Inferior parietal cortex (tissue), 1 donor: ENCODE results near the gene PMIS2.
A peak's percentile ranks its signal among the peaks of the same experiment; 100 is the strongest.
"Not testable (repeated sequence)": the region's sequence is repeated elsewhere in the genome, so short reads cannot be mapped to it uniquely, and the experiment has no call there.

Experiments
- DNase-seq: peaks from one replicate; pipeline ENCODE4 v3.0.0-alpha.2; 2016; ENCODE audit errors: extremely low spot score

The PMIS2 gene

GRCh38 chr19:35590875-35591274, 4.9 kb downstream of the PMIS2 start:
- DNase-seq: no peak

- DNase-seq: peak; percentile 20
These were observed 6.3 kb downstream of the PMIS2 start for GRCh38 chr19:35592226-35592625.

- DNase-seq: not testable (repeated sequence)
These were observed 9.1 kb downstream of the PMIS2 start for GRCh38 chr19:35595026-35595425.

- no peak for DNase-seq
These were observed 10.0 kb downstream of the PMIS2 start for GRCh38 chr19:35595928-35596327.

GRCh38 chr19:35596366-35596999, 10.5 kb downstream of the PMIS2 start:
- no peak for DNase-seq

GRCh38 chr19:35601971-35602370, 16.0 kb downstream of the PMIS2 start:
- DNase-seq: no peak

GRCh38 chr19:35604436-35604835, 18.5 kb downstream of the PMIS2 start:
- not testable (repeated sequence) for DNase-seq

- DNase-seq: not testable (repeated sequence)
These were observed 21.2 kb downstream of the PMIS2 start for GRCh38 chr19:35607170-35607569.

- DNase-seq: no peak
These were observed 21.7 kb downstream of the PMIS2 start for GRCh38 chr19:35607661-35608060.

- no peak for DNase-seq
These were observed 22.3 kb downstream of the PMIS2 start for GRCh38 chr19:35608251-35608650.

GRCh38 chr19:35609851-35610353, 23.9 kb downstream of the PMIS2 start:
- DNase-seq: no peak

GRCh38 chr19:35612224-35612558, 26.2 kb downstream of the PMIS2 start:
- no peak for DNase-seq

GRCh38 chr19:35612559-35613321, 26.8 kb downstream of the PMIS2 start, which contains the start of gene HAUS5:
Gene HAUS5, plus strand, starts transcription at chr19:35612735. Its CDS starts 60 bp downstream, at chr19:35612795.
- peak; percentile 93 for DNase-seq

- DNase-seq: no peak
These were observed 27.6 kb downstream of the PMIS2 start for GRCh38 chr19:35613574-35613973.

- DNase-seq: no peak
These were observed 29.1 kb downstream of the PMIS2 start for GRCh38 chr19:35615036-35615435.

- DNase-seq: no peak
These were observed 32.9 kb downstream of the PMIS2 start for GRCh38 chr19:35618857-35619256.

- DNase-seq: no peak
These were observed 33.4 kb downstream of the PMIS2 start for GRCh38 chr19:35619290-35619923.

- DNase-seq: no peak
These were observed 34.0 kb downstream of the PMIS2 start for GRCh38 chr19:35620001-35620400.

GRCh38 chr19:35621708-35622107, 35.7 kb downstream of the PMIS2 start:
- no peak for DNase-seq

GRCh38 chr19:35622750-35623149, 36.8 kb downstream of the PMIS2 start:
- DNase-seq: no peak

GRCh38 chr19:35623327-35624010, 37.5 kb downstream of the PMIS2 start:
- DNase-seq: peak; percentile 9

GRCh38 chr19:35628264-35628564, 42.2 kb downstream of the PMIS2 start:
- no peak for DNase-seq
